A549 (cell line): ENCODE data around the gene INVS.

Experiments used
- CTCF ChIP-seq: fragments of >200 bp; sonication (Bioruptor Twin); formaldehyde crosslinking; IDR thresholded peaks from 3 replicates; pipeline ENCODE4 v1.5.1; 2016
- ESRRA ChIP-seq: fragments of 150-350 bp; IDR thresholded peaks from 2 replicates; pipeline ENCODE4 v1.6.1; 2014; ENCODE audit warnings: mild to moderate bottlenecking, low read length, borderline replicate concordance
- JUN ChIP-seq, 2 experiments: fragments of >200 bp; sonication (Bioruptor Twin); formaldehyde crosslinking; IDR thresholded peaks; 2 replicates in 1 of 2; 3 replicates in 1 of 2; pipeline ENCODE4 v1.6.1; 2016 to 2017
- POLR2A ChIP-seq: IDR thresholded peaks from 2 replicates; pipeline ENCODE4 v1.6.1; 2012; ENCODE audit warnings: mild to moderate bottlenecking, low read length
- POLR2AphosphoS2 ChIP-seq: conservative IDR thresholded peaks from 2 replicates; pipeline ENCODE4 v1.6.1; 2012; ENCODE audit warnings: low read length, improper control_type of control experiment, inconsistent platforms
- REST ChIP-seq: fragments of 200-600 bp; sonication (generic); IDR thresholded peaks from 2 replicates; pipeline ENCODE4 v1.6.1; 2016; ENCODE audit warnings: antibody characterized with exemption, mild to moderate bottlenecking, moderate library complexity

DNA sequence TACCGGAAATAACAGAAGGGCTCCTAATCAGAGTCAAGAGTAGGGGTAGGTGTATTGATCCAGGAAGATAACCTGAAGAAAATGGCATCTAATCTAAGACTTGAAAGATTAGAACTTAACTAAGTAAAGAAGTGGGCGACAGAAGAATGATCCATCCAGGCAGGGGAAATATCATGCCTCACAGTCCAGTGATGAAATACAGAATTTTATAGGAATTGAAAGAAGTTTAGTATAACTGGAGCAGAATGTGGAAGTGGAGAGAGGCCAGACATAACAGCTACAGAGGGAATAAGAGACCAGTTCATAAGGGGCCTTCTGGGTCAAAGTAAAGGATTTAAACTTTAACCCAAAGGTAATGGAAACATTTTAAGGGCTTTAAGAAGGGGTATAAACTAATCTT lies 42.5 kb upstream of the INVS start:
- no peak for TF ChIP-seq CTCF
- TF ChIP-seq POLR2A: no peak
- no peak for TF ChIP-seq REST
- no peak for TF ChIP-seq POLR2AphosphoS2
- no peak for TF ChIP-seq JUN (IDR thresholded peaks at IDR 0.05)
- TF ChIP-seq ESRRA: no peak
